Measurements from ENCODE around the gene CFP. TPM values are rescaled to one million over a fixed set of nuclear protein-coding genes. Genes with fewer than 3 reads are reported as not detected.
A peak's percentile ranks its signal among the peaks of the same experiment; 100 is the strongest.

Gene CFP
- total RNA-seq, 2 donors from 2014 or later = 13.1 to 18.9 TPM

DNA sequence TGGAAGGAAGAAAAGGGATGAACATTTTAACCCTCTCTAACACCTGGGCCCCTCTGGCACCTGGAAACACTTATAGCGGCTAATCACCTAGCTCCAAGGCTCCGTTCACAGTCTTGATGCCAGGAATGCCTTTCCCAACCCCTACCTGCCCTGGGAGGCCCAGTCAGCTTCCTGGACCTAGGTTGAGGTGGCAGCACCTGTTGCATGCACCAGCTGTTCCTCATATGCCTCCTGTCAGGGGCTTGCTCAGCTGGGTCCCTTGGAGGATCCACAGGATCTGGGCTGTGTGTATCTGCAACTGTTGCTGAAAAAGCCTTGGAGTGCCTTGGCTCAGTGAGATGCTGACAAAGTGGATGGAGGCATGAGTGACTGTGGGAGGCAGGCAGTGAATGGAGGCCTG lies 4.4 kb downstream of the CFP start:
- Histone ChIP-seq H3K27ac (no peak overlapping the region), H3K4me3 (no peak overlapping the region), H3K36me3 (no peaks in the 10 kb centered on the region), H3K27me3 (replicated peaks; ENCODE audit: insufficient read depth) (no peaks in the 10 kb centered on the region), H3K4me1 (ENCODE audit: control insufficient read depth in 1 of 2, low read depth in 2 of 2) (no peaks in the 10 kb centered on the region), H3K9me3 (no peaks in the 10 kb centered on the region)
- no peak for DNase-seq (ENCODE audit: low spot score)
- no peak for ATAC-seq (ENCODE audit: insufficient number of reproducible peaks, low FRiP score, low read depth)
- TF ChIP-seq, protein P1, sequence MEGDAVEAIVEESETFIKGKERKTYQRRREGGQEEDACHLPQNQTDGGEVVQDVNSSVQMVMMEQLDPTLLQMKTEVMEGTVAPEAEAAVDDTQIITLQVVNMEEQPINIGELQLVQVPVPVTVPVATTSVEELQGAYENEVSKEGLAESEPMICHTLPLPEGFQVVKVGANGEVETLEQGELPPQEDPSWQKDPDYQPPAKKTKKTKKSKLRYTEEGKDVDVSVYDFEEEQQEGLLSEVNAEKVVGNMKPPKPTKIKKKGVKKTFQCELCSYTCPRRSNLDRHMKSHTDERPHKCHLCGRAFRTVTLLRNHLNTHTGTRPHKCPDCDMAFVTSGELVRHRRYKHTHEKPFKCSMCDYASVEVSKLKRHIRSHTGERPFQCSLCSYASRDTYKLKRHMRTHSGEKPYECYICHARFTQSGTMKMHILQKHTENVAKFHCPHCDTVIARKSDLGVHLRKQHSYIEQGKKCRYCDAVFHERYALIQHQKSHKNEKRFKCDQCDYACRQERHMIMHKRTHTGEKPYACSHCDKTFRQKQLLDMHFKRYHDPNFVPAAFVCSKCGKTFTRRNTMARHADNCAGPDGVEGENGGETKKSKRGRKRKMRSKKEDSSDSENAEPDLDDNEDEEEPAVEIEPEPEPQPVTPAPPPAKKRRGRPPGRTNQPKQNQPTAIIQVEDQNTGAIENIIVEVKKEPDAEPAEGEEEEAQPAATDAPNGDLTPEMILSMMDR (IDR thresholded peaks at IDR 0.05) = no peak

DNA sequence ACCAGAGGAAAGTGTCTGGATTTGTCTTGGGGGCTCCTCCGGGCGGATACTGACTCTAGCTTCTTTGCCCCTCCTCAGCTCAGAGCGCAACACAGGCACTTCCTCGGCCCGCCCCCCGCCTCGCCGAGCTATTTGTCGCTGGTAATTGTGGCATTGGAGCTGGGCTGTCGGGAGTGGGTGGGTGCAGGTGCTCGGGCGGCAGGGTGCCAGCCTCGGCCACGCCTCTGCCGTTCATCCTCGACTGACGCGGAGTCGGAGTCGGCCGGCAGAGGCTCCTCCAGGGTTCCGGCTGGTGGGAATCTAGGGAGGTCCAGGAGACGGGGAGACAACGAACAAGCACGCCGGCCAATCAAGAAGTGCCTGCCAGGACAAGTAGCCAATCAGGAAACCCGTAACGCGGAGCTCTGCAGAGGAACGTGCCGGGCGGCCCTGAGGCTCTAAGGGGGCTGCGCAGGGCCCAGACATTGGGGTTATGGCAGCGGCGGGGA lies 6.1 kb downstream of the CFP start:
- Histone ChIP-seq H3K27me3 (replicated peaks; ENCODE audit: insufficient read depth) (no peaks in the 10 kb centered on the region), H3K27ac (no peak overlapping the region), H3K4me3 (peak overlapping the region; percentile 58), H3K4me1 (ENCODE audit: control insufficient read depth in 1 of 2, low read depth in 2 of 2) (no peaks in the 10 kb centered on the region), H3K9me3 (no peaks in the 10 kb centered on the region), H3K36me3 (no peaks in the 10 kb centered on the region)
- DNase-seq (ENCODE audit: low spot score) (no peak), ATAC-seq (ENCODE audit: insufficient number of reproducible peaks, low FRiP score, low read depth) (no peak)
- TF ChIP-seq, protein P1 (IDR thresholded peaks at IDR 0.05) = no peak

DNA sequence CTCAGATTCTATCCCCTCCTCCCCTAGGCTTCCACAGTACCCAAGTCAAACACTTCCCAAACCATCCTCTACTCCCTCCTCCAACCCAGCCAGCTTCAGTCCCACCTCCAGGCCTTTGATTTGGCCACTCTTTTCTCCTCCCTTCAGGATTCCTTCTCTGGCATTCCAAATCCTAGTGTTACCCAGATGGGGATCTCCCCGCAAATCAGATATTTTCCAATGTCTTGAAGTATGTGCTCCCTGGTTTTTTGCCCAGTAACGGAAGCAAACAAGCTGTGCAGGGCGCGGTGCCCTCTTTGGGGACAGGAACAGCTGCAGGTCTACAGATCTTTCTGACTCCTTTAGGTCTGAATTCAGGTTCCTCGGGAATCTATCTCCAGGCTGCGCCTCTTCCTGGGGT lies 7.9 kb downstream of the CFP start:
- Histone ChIP-seq H3K4me3 (no peak overlapping the region), H3K4me1 (ENCODE audit: control insufficient read depth in 1 of 2, low read depth in 2 of 2) (no peaks in the 10 kb centered on the region), H3K27ac (no peak overlapping the region), H3K27me3 (replicated peaks; ENCODE audit: insufficient read depth) (no peaks in the 10 kb centered on the region), H3K36me3 (no peaks in the 10 kb centered on the region), H3K9me3 (no peaks in the 10 kb centered on the region)
- DNase-seq (ENCODE audit: low spot score) = no peak
- no peak for ATAC-seq (ENCODE audit: insufficient number of reproducible peaks, low FRiP score, low read depth)
- TF ChIP-seq, protein P1 (IDR thresholded peaks at IDR 0.05) = no peak

DNA sequence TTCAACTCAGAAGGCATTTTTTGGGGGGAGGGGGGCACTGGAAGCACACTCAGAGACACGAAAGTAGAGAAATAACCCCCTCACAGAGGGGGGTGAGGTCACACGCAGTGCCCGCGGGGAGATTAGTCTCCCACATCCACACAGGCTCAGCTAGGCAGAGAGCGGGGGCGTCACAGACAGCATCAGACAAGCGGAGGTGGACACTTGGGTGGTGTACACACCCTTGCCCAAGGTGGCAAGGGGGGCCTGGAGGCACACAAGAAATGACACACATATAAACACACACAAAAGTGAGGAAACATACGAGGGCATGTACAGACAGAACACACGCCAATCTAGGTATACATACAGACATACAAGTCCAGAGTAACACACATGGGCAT lies 9.4 kb downstream of the CFP start:
- ATAC-seq (ENCODE audit: insufficient number of reproducible peaks, low FRiP score, low read depth) (no peak), DNase-seq (ENCODE audit: low spot score) (no peak)
- Histone ChIP-seq H3K27ac (no peak overlapping the region), H3K9me3 (no peaks in the 10 kb centered on the region), H3K36me3 (no peaks in the 10 kb centered on the region), H3K4me3 (no peak overlapping the region), H3K4me1 (ENCODE audit: control insufficient read depth in 1 of 2, low read depth in 2 of 2) (no peaks in the 10 kb centered on the region), H3K27me3 (replicated peaks; ENCODE audit: insufficient read depth) (no peaks in the 10 kb centered on the region)
- TF ChIP-seq, protein P1 (IDR thresholded peaks at IDR 0.05) = no peak

DNA sequence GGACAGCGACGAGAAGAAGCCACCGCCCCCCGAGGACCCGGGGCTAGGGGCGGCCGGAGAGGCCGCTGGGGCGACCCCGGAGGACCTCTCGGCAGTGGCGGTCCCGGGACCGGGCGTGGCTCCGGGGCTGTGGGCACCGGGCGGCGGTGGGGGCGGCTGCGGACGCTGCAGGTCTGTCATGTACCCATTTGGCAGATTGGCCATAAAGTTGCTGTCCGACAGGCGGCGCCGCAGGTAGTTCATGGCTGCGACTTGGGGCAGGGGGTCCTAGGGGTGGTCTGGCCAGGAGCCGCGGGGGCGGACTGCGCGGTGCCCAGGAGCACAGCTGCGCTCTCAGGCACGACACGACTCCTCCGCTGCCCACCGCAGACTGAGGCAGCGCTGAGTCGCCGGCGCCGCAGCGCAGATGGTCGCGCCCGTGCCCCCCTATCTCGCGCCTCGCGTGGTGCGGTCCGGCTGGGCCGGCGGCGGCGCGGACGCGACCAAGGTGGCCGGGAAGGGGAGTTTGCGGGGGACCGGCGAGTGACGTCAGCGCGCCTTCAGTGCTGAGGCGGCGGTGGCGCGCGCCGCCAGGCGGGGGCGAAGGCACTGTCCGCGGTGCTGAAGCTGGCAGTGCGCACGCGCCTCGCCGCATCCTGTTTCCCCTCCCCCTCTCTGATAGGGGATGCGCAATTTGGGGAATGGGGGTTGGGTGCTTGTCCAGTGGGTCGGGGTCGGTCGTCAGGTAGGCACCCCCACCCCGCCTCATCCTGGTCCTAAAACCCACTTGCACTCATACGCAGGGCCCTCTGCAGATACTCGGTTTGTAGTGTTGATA lies 10.0 kb downstream of the CFP start, which contains the start of gene SYN1:
TSS of gene SYN1 (minus strand) at position 372 of the 817 bp plus-strand sequence. CDS start at position 243, 129 bp downstream.
- DNase-seq (ENCODE audit: low spot score) (no peak), ATAC-seq (ENCODE audit: insufficient number of reproducible peaks, low FRiP score, low read depth) (no peak)
- TF ChIP-seq, protein P1 (IDR thresholded peaks at IDR 0.05) = no peak
- Histone ChIP-seq H3K4me1 (ENCODE audit: control insufficient read depth in 1 of 2, low read depth in 2 of 2) (no peaks in the 10 kb centered on the region), H3K27me3 (replicated peaks; ENCODE audit: insufficient read depth) (no peaks in the 10 kb centered on the region), H3K4me3 (peak within 1 kb of the TSS; percentile 62), H3K27ac (no peak within 1 kb of the TSS), H3K9me3 (no peaks in the 10 kb centered on the region), H3K36me3 (no peaks in the 10 kb centered on the region)
